Tibial nerve (tissue), 4 donors: ENCODE measurements around the gene MPL.

Experiments used
- EP300 ChIP-seq, 2 donors: sonication (generic); formaldehyde crosslinking; IDR thresholded peaks; one replicate each; pipeline ENCODE4 v1.6.1; 2017; ENCODE audit warnings: antibody characterized with exemption in 2 of 2, mild to moderate bottlenecking in 1 of 2
- POLR2A ChIP-seq, 2 donors: fragments of 450-650 bp; IDR thresholded peaks; one replicate each; pipeline ENCODE4 v1.6.1; 2017; ENCODE audit warnings: antibody characterized with exemption in 2 of 2, mild to moderate bottlenecking in 2 of 2, moderate library complexity in 2 of 2
- TF ChIP-seq, protein P1 (sequence below), 5 experiments: fragments of 200-600 bp in 3 of 5; fragments of 450-650 bp in 2 of 5; sonication (generic) in 3 of 5; IDR thresholded peaks; one replicate each; pipeline ENCODE4 v1.5.1; 2016 to 2019; ENCODE audit warnings: antibody characterized with exemption in 5 of 5, mild to moderate bottlenecking in 3 of 5, moderate library complexity in 2 of 5

DNA sequence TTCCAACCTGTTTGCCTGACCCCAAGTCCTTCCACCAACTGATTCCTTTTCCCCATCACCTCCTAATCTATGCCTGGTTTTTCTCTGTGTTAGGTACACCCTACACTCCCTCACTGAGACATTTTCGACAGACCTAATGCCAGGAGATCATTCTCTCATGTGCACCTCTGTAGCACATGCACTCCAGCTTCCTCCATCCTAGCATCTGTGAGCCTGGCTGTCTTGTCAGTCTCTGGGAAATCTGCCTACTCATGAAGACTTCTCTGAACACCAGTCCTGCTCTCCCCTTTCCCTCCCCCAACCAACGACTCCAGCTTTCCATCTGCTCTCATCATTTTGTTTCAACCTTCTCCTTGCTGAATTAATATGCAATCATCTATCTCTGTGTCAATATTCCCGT, 51.0 kb downstream of the MPL start:
- TF ChIP-seq POLR2A (IDR thresholded peaks at IDR 0.05) (no peak), EP300 (IDR thresholded peaks at IDR 0.05) (no peak)
- TF ChIP-seq, protein P1, sequence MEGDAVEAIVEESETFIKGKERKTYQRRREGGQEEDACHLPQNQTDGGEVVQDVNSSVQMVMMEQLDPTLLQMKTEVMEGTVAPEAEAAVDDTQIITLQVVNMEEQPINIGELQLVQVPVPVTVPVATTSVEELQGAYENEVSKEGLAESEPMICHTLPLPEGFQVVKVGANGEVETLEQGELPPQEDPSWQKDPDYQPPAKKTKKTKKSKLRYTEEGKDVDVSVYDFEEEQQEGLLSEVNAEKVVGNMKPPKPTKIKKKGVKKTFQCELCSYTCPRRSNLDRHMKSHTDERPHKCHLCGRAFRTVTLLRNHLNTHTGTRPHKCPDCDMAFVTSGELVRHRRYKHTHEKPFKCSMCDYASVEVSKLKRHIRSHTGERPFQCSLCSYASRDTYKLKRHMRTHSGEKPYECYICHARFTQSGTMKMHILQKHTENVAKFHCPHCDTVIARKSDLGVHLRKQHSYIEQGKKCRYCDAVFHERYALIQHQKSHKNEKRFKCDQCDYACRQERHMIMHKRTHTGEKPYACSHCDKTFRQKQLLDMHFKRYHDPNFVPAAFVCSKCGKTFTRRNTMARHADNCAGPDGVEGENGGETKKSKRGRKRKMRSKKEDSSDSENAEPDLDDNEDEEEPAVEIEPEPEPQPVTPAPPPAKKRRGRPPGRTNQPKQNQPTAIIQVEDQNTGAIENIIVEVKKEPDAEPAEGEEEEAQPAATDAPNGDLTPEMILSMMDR (IDR thresholded peaks at IDR 0.05), result no peak
